ENCODE measurements around the gene TP53AIP1.

Gene TP53AIP1

GRCh38 chr11:128911239-128911638 is 31.4 kb downstream of the TP53AIP1 start:
- TF ChIP-seq, protein P1, sequence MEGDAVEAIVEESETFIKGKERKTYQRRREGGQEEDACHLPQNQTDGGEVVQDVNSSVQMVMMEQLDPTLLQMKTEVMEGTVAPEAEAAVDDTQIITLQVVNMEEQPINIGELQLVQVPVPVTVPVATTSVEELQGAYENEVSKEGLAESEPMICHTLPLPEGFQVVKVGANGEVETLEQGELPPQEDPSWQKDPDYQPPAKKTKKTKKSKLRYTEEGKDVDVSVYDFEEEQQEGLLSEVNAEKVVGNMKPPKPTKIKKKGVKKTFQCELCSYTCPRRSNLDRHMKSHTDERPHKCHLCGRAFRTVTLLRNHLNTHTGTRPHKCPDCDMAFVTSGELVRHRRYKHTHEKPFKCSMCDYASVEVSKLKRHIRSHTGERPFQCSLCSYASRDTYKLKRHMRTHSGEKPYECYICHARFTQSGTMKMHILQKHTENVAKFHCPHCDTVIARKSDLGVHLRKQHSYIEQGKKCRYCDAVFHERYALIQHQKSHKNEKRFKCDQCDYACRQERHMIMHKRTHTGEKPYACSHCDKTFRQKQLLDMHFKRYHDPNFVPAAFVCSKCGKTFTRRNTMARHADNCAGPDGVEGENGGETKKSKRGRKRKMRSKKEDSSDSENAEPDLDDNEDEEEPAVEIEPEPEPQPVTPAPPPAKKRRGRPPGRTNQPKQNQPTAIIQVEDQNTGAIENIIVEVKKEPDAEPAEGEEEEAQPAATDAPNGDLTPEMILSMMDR (IDR thresholded peaks at IDR 0.05; ENCODE audit: low read depth, low read length) = no peak
- no peak overlapping the region for H3K4me3 ChIP-seq (ENCODE audit: low read depth, low read length)

DNA sequence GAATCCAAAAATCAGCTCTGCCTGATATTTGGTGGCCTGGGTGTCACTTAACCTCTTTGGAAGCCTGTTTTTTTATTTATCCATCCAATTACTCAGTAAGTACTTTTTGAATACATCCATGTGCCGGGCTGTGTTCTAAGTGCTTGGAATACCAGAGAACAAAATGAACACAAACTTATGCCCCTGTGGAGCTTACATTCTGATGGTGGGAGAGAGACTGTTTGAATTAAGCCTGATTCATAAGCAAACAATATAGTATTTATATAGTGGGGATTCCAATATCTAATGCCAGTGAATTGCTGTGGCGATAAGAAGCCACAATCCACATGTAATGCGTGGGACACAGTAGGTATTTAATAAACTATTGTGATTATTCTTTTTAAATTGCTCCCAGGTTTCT is 32.1 kb downstream of the TP53AIP1 start:
- TF ChIP-seq, protein P1 (IDR thresholded peaks at IDR 0.05; ENCODE audit: low read depth, low read length) = no peak

GRCh38 chr11:128909438-128910125 is 33.1 kb downstream of the TP53AIP1 start:
- TF ChIP-seq, protein P1 (IDR thresholded peaks at IDR 0.05; ENCODE audit: low read depth, low read length) = no peak

More for the DNA sequence above, 32.1 kb downstream of the TP53AIP1 start:
- no peak overlapping the region for H3K4me3 ChIP-seq (ENCODE audit: low read depth, low read length)

GRCh38 chr11:128908391-128909246 is 34.1 kb downstream of the TP53AIP1 start:
- peak overlapping the region; percentile 7 for H3K4me3 ChIP-seq (ENCODE audit: low read depth, low read length)
- TF ChIP-seq, protein P1 (IDR thresholded peaks at IDR 0.05; ENCODE audit: low read depth, low read length) = no peak

More at GRCh38 chr11:128909438-128910125, 33.1 kb downstream of the TP53AIP1 start:
- H3K4me3 ChIP-seq (ENCODE audit: low read depth, low read length) = no peak overlapping the region

- TF ChIP-seq, protein P1 (IDR thresholded peaks at IDR 0.05; ENCODE audit: low read depth, low read length) = no peak
- H3K4me3 ChIP-seq (ENCODE audit: low read depth, low read length) = no peak overlapping the region
Observed at GRCh38 chr11:128907585-128907984, 35.1 kb downstream of the TP53AIP1 start.

- H3K4me3 ChIP-seq (ENCODE audit: low read depth, low read length) = no peak overlapping the region
- TF ChIP-seq, protein P1 (IDR thresholded peaks at IDR 0.05; ENCODE audit: low read depth, low read length) = no peak
Observed at GRCh38 chr11:128906185-128907050, 36.3 kb downstream of the TP53AIP1 start.

Measured in WI38 (cell line).